ENCODE data around the gene OR2V2.
"Not testable (repeated sequence)": the region's sequence is repeated elsewhere in the genome, so short reads cannot be mapped to it uniquely, and the experiment has no call there.

The OR2V2 gene

DNA sequence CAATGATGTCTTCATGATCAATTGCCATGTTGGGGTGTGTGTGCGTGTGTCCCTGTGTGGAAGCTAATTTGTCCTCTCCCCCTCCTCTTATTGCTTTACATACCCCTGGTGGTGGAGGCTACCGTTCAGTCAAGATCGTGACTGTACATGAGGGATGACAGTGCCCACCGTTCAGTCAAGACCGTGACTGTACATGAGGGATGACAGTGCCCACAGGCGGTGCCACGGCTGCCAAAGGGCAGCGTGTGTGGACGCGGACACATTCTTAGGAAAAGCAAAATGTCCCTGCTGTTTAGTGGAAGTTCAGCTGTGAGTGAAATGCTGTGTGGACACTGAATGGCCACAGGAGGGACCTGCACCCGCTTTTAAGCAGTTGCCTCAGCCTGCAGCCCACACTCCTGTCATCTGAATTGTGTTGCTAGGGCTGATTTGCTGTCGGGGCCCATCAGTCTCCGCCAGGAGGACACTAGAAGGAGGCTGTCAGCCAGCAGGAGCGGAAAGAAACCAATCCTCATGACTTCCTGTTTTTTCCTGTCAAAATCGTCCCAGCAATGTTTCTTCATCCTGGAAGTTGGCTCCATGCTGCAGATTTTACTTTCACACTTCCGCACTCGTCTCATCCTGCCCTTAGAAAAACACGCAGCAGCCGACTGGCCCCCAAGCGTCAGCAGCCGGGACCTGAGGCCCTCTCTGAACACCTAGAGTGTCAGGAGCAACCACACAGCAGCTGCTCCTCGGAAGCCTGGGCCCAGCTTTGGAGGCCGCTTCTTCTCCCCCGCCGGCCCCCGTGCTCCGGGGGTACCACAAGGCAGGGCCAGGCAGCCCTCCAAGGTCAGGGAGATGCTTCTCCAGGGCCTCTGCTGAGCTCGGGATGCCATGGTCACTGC is 25.5 kb upstream of the OR2V2 start:
- in situ Hi-C loops (cut with MboI; ENCODE audit: low sequenced_read_pairs, unreplicated experiment), result no loop called here
- DNase-seq (ENCODE audit: low spot score), result no peak
- TF ChIP-seq CTCF (IDR thresholded peaks at IDR 0.05; ENCODE audit: borderline replicate concordance, control extremely low read depth, extremely low read depth, insufficient read depth, missing control alignments), result no peak

- no peak for TF ChIP-seq CTCF (IDR thresholded peaks at IDR 0.05; ENCODE audit: borderline replicate concordance, control extremely low read depth, extremely low read depth, insufficient read depth, missing control alignments)
- in situ Hi-C loops (cut with MboI; ENCODE audit: low sequenced_read_pairs, unreplicated experiment), result no loop called here
- no peak for DNase-seq (ENCODE audit: low spot score)
Measured at GRCh38 chr5:181124526-181124925, 22.9 kb upstream of the OR2V2 start.

GRCh38 chr5:181126841-181127240 is 20.5 kb upstream of the OR2V2 start:
- no peak for TF ChIP-seq CTCF (IDR thresholded peaks at IDR 0.05; ENCODE audit: borderline replicate concordance, control extremely low read depth, extremely low read depth, insufficient read depth, missing control alignments)
- in situ Hi-C loops (cut with MboI; ENCODE audit: low sequenced_read_pairs, unreplicated experiment), result no loop called here
- no peak for DNase-seq (ENCODE audit: low spot score)

- in situ Hi-C loops (cut with MboI; ENCODE audit: low sequenced_read_pairs, unreplicated experiment), result no loop called here
- no peak for DNase-seq (ENCODE audit: low spot score)
- no peak for TF ChIP-seq CTCF (IDR thresholded peaks at IDR 0.05; ENCODE audit: borderline replicate concordance, control extremely low read depth, extremely low read depth, insufficient read depth, missing control alignments)
Measured at GRCh38 chr5:181127456-181127855, 19.9 kb upstream of the OR2V2 start.

GRCh38 chr5:181127907-181128626 is 19.3 kb upstream of the OR2V2 start:
- no peak for DNase-seq (ENCODE audit: low spot score)
- in situ Hi-C loops (cut with MboI; ENCODE audit: low sequenced_read_pairs, unreplicated experiment), result no loop called here
- TF ChIP-seq CTCF (IDR thresholded peaks at IDR 0.05; ENCODE audit: borderline replicate concordance, control extremely low read depth, extremely low read depth, insufficient read depth, missing control alignments), result no peak

DNA sequence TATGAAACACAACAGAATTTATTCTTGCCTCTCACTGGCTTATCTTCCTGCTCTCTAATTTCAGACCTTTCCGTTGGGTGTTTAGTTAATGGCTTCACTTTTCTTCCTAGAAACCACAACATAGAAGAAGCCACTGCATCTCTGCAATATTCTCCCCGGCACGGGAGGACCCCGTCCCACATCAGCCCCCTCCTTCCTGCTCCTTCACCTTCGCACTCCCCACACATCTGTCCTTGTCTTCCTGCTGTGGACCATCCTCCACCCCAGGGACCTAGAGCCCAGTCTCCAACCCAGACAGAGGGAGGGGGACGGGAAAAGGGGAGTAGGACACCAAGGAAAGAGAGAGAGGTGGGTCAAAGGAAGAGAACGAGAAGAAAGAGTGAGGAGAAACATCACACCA is 17.8 kb upstream of the OR2V2 start:
- no peak for TF ChIP-seq CTCF (IDR thresholded peaks at IDR 0.05; ENCODE audit: borderline replicate concordance, control extremely low read depth, extremely low read depth, insufficient read depth, missing control alignments)
- in situ Hi-C loops (cut with MboI; ENCODE audit: low sequenced_read_pairs, unreplicated experiment), result no loop called here
- no peak for DNase-seq (ENCODE audit: low spot score)

DNA sequence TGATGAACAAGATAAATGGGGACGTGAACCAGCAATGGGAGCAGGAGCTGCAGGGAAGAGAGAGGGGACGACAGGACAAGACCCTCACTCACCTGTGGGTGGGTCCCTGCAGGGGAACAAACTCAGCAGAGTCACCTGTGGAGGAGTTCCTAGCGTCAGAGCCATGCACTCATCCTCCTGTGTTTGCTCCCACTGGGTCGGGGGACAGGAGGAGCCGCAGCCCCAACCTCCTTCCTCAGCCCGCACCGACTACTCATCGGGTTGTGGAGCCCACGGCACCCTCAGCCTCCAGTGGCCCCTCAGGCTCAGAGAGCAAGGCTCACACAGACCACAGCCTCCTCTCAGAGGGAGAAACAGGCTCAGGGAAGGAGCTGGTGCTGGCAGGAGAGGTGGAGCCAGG is 17.3 kb upstream of the OR2V2 start:
- DNase-seq (ENCODE audit: low spot score); in situ Hi-C loops (cut with MboI; ENCODE audit: low sequenced_read_pairs, unreplicated experiment): not testable (repeated sequence)
